A172 (cell line): ENCODE measurements around the gene YPEL2. TPM values are rescaled to one million over a fixed set of nuclear protein-coding genes. Genes with fewer than 3 reads are reported as not detected.

Source experiments
- DNase-seq: peaks from one replicate; pipeline ENCODE4 v3.0.0-alpha.2; 2015; ENCODE audit warnings: low spot score
- total RNA-seq: library from RNA; depleted of rRNA; stranded (reverse); fragments of >200 nt; shearing (Covaris generic); gene quantifications from 2 replicates; pipeline ENCODE4 v1.2.3, GENCODE V29; 2014

Gene YPEL2
- total RNA-seq, 1 experiment from 2014 or later, result 0.38 TPM

GRCh38 chr17:59357219-59357697, 25.8 kb downstream of the YPEL2 start:
- no peak for DNase-seq

GRCh38 chr17:59357929-59358328, 26.5 kb downstream of the YPEL2 start:
- no peak for DNase-seq

- DNase-seq, result peak; percentile 55
Observed at GRCh38 chr17:59361386-59361785, 29.9 kb downstream of the YPEL2 start.

- peak; percentile 80 for DNase-seq
Observed at GRCh38 chr17:59361916-59362810, 30.7 kb downstream of the YPEL2 start.

GRCh38 chr17:59362811-59363205, 31.4 kb downstream of the YPEL2 start:
- no peak for DNase-seq

- no peak for DNase-seq
Observed at GRCh38 chr17:59365383-59365981, 34.0 kb downstream of the YPEL2 start.

- DNase-seq, result no peak
Observed at GRCh38 chr17:59366040-59366757, 34.7 kb downstream of the YPEL2 start.

GRCh38 chr17:59366773-59367656, 35.6 kb downstream of the YPEL2 start:
- peak; percentile 24 for DNase-seq

- no peak for DNase-seq
Observed at GRCh38 chr17:59367657-59368045, 36.2 kb downstream of the YPEL2 start.

- DNase-seq, result no peak
Observed at GRCh38 chr17:59368218-59368857, 36.9 kb downstream of the YPEL2 start.

GRCh38 chr17:59369031-59369975, 37.8 kb downstream of the YPEL2 start:
- no peak for DNase-seq

- no peak for DNase-seq
Observed at GRCh38 chr17:59370593-59371299, 39.3 kb downstream of the YPEL2 start.

- DNase-seq, result no peak
Observed at GRCh38 chr17:59371416-59372100, 40.1 kb downstream of the YPEL2 start.

GRCh38 chr17:59372138-59372751, 40.8 kb downstream of the YPEL2 start:
- peak; percentile 48 for DNase-seq

GRCh38 chr17:59373882-59374495, 42.5 kb downstream of the YPEL2 start:
- DNase-seq, result peak; percentile 38

GRCh38 chr17:59374612-59375011, 43.2 kb downstream of the YPEL2 start:
- DNase-seq, result no peak

- no peak for DNase-seq
Observed at GRCh38 chr17:59375857-59376256, 44.4 kb downstream of the YPEL2 start.

- DNase-seq, result no peak
Observed at GRCh38 chr17:59376506-59376905, 45.1 kb downstream of the YPEL2 start.
